Measurements from ENCODE around the gene SLC6A3.

DNA sequence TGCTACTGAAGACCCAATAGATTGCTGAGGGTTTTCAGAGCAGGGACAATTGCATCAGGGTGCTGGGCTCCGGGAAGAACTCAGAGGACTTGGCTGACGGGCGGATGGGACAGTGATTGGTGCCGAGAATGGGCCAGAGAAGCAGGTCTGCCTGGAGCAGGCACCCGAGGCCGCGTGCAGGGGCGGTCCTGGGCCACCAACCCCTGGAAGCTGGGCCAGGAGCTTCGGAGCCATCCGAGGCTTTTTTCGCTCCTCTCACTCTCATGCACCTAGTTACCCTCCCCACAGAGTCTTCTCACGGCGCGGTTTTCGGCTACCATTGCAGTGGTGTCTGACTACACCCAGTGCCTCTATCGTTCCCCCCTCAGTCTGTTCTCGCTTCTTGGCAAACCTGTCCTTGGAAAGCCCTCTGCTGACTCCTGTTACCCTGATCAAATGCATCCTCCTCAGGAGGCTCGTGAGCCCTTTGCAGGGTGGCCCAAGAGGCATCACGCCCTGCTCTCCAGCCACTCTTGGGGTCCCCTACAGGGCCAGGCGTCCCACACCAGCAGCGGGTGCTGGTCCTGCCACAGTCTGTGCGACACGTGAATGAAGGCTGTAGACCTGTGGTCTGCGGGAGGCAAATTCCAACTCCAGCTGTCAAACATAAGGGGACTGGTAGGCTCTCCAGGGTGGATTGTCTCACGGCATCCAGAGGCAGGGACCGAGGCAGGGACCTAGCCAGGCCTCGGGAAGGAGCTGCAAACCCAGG, 99.2 kb downstream of the SLC6A3 start:
- TF ChIP-seq, protein P1, sequence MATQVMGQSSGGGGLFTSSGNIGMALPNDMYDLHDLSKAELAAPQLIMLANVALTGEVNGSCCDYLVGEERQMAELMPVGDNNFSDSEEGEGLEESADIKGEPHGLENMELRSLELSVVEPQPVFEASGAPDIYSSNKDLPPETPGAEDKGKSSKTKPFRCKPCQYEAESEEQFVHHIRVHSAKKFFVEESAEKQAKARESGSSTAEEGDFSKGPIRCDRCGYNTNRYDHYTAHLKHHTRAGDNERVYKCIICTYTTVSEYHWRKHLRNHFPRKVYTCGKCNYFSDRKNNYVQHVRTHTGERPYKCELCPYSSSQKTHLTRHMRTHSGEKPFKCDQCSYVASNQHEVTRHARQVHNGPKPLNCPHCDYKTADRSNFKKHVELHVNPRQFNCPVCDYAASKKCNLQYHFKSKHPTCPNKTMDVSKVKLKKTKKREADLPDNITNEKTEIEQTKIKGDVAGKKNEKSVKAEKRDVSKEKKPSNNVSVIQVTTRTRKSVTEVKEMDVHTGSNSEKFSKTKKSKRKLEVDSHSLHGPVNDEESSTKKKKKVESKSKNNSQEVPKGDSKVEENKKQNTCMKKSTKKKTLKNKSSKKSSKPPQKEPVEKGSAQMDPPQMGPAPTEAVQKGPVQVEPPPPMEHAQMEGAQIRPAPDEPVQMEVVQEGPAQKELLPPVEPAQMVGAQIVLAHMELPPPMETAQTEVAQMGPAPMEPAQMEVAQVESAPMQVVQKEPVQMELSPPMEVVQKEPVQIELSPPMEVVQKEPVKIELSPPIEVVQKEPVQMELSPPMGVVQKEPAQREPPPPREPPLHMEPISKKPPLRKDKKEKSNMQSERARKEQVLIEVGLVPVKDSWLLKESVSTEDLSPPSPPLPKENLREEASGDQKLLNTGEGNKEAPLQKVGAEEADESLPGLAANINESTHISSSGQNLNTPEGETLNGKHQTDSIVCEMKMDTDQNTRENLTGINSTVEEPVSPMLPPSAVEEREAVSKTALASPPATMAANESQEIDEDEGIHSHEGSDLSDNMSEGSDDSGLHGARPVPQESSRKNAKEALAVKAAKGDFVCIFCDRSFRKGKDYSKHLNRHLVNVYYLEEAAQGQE (IDR thresholded peaks at IDR 0.05; ENCODE audit: insufficient read depth in 1 of 2, low read depth in 2 of 2, low read length in 2 of 2): no peak
- TF ChIP-seq SIN3A (IDR thresholded peaks at IDR 0.05; ENCODE audit: borderline replicate concordance, insufficient read depth, low read length): no peak
- TF ChIP-seq POLR2AphosphoS5 (IDR thresholded peaks at IDR 0.05; ENCODE audit: low read depth, low read length): no peak
- TF ChIP-seq TAF1 (IDR thresholded peaks at IDR 0.05; ENCODE audit: borderline replicate concordance, insufficient read depth, low read length): no peak
